H1 (cell line): ENCODE measurements around the gene ADGRB3. TPM values are rescaled to one million over a fixed set of nuclear protein-coding genes. Genes with fewer than 3 reads are reported as not detected.

ENCODE experiments used
- CTCF ChIA-PET: fragments of 300-600 bp; sonication (Branson Sonifier 250); formaldehyde crosslinking; loops from one replicate; lab custom pipeline; 2021; ENCODE audit not compliant: partially characterized antibody; lab: Charles Lee
- POLR2A ChIA-PET: fragments of 300-600 bp; sonication (Branson Sonifier 250); formaldehyde crosslinking; loops from one replicate; lab custom pipeline; 2021; ENCODE audit warnings: inconsistent platforms; ENCODE audit not compliant: partially characterized antibody; lab: Charles Lee
- DNase-seq, 2 experiments: peaks; one replicate each; pipeline versions ENCODE4 v3.0.0 to v3.0.0-alpha.2; 2010 to 2022; ENCODE audit warnings: low spot score in 2 of 2, low read depth in 1 of 2, mixed read lengths in 1 of 2
- FAIRE-seq: peaks from 2 replicates; lab custom pipeline; 2011; peaks lifted over from hg19 to GRCh38; lab: Jason Lieb, UNC
- H2AFZ ChIP-seq: 2 replicates; pipeline ENCODE4 v1.8.1; 2012; ENCODE audit warnings: low read length, inconsistent platforms
- H2AK5ac ChIP-seq: 2 replicates; pipeline ENCODE4 v1.6.1; 2013; ENCODE audit warnings: low read depth, low read length
- H2BK120ac ChIP-seq: replicated peaks from 2 replicates; pipeline ENCODE3; 2013; ENCODE audit warnings: low read depth, low read length, inconsistent platforms
- H2BK12ac ChIP-seq: 2 replicates; pipeline ENCODE4 v1.6.1; 2013; ENCODE audit warnings: low read depth, low read length
- H2BK15ac ChIP-seq: 2 replicates; pipeline ENCODE4 v1.6.1; 2013; ENCODE audit warnings: low read length
- H2BK20ac ChIP-seq: 2 replicates; pipeline ENCODE4 v1.6.1; 2013; ENCODE audit warnings: low read length
- H2BK5ac ChIP-seq: 2 replicates; pipeline ENCODE4 v1.6.1; 2013; ENCODE audit warnings: low read depth, low read length
- H3K14ac ChIP-seq: 2 replicates; pipeline ENCODE4 v1.6.1; 2013; ENCODE audit warnings: inconsistent platforms; ENCODE audit not compliant: insufficient read length
- H3K18ac ChIP-seq: 2 replicates; pipeline ENCODE4 v1.6.1; 2013; ENCODE audit warnings: low read length; ENCODE audit errors: extremely low read depth
- H3K23ac ChIP-seq: 2 replicates; pipeline ENCODE4 v1.6.1; 2013; ENCODE audit warnings: inconsistent platforms; ENCODE audit not compliant: insufficient read length
- H3K23me2 ChIP-seq: 2 replicates; pipeline ENCODE4 v1.6.1; 2013; ENCODE audit warnings: low read depth, low read length
- H3K27ac ChIP-seq: 2 replicates; pipeline ENCODE4 v1.6.1; 2011; ENCODE audit warnings: low read depth, low read length, inconsistent platforms
- H3K27me3 ChIP-seq, 4 experiments: replicated peaks in 1 of 4; 1 replicate in 1 of 4; 2 replicates in 3 of 4; pipeline versions ENCODE4 v1.6.1 to v1.8.1; 2011 to 2013; ENCODE audit warnings: low read length in 3 of 4, mild to moderate bottlenecking in 3 of 4, inconsistent platforms in 2 of 4, mixed read lengths in 2 of 4, moderate library complexity in 1 of 4; ENCODE audit not compliant: control insufficient read depth in 3 of 4, insufficient read depth in 3 of 4; ENCODE audit errors: extremely low read depth in 1 of 4
- H3K36me3 ChIP-seq, 4 experiments: 2 replicates each; pipeline versions ENCODE4 v1.6.1 to v1.8.1; 2011 to 2013; ENCODE audit warnings: mild to moderate bottlenecking in 4 of 4, low read length in 3 of 4, moderate library complexity in 2 of 4, control low read depth in 1 of 4, inconsistent platforms in 1 of 4; ENCODE audit not compliant: insufficient read depth in 4 of 4, control insufficient read depth in 2 of 4
- H3K4ac ChIP-seq: replicated peaks from 2 replicates; pipeline ENCODE3; 2013; ENCODE audit warnings: low read length, low read depth, mixed read lengths, inconsistent platforms; ENCODE audit not compliant: insufficient read length
- H3K4me1 ChIP-seq, 4 experiments: replicated peaks in 1 of 4; 1 replicate in 1 of 4; 2 replicates in 3 of 4; pipeline versions ENCODE4 v1.6.1 to v1.8.1; 2011 to 2013; ENCODE audit warnings: low read length in 3 of 4, inconsistent platforms in 2 of 4, mixed read lengths in 1 of 4; ENCODE audit not compliant: insufficient read depth in 4 of 4, control insufficient read depth in 3 of 4
- H3K4me2 ChIP-seq, 2 experiments: 2 replicates each; pipeline versions ENCODE4 v1.6.1 to v1.8.1; 2011 to 2013; ENCODE audit warnings: low read depth in 2 of 2, low read length in 2 of 2, control low read depth in 1 of 2, inconsistent platforms in 1 of 2, mild to moderate bottlenecking in 1 of 2; ENCODE audit not compliant: insufficient read depth in 1 of 2
- H3K4me3 ChIP-seq, 4 experiments: fragments of 200-600, 300-600 bp in 1 of 4; sonication (generic), shearing (Covaris generic), sonication (Bioruptor Twin) in 1 of 4; 2 replicates each; pipeline versions ENCODE4 v1.5.1 to v1.8.1; 2011 to 2016; ENCODE audit warnings: low read length in 4 of 4, low read depth in 3 of 4, control low read depth in 2 of 4, inconsistent platforms in 2 of 4, mild to moderate bottlenecking in 2 of 4, mixed read lengths in 1 of 4, moderate library complexity in 1 of 4; ENCODE audit not compliant: insufficient read depth in 2 of 4; ENCODE audit errors: extremely low read depth in 1 of 4
- H3K56ac ChIP-seq: replicated peaks from 2 replicates; pipeline ENCODE3; 2013; ENCODE audit warnings: low read depth, mild to moderate bottlenecking, mixed read lengths, low read length, inconsistent platforms; ENCODE audit not compliant: insufficient read length
- H3K79me1 ChIP-seq: 2 replicates; pipeline ENCODE4 v1.6.1; 2013; ENCODE audit warnings: low read depth, low read length, control low read depth
- H3K79me2 ChIP-seq, 2 experiments: 2 replicates each; pipeline versions ENCODE4 v1.6.1 to v1.8.1; 2012 to 2013; ENCODE audit warnings: low read length in 2 of 2, mild to moderate bottlenecking in 2 of 2, inconsistent platforms in 1 of 2; ENCODE audit not compliant: insufficient read depth in 2 of 2, control insufficient read depth in 1 of 2
- H3K9ac ChIP-seq, 4 experiments: replicated peaks in 1 of 4; 1 replicate in 1 of 4; 2 replicates in 3 of 4; pipeline versions ENCODE4 v1.6.1 to v1.8.1; 2011 to 2013; ENCODE audit warnings: low read depth in 3 of 4, low read length in 3 of 4, control low read depth in 2 of 4, mild to moderate bottlenecking in 2 of 4, moderate library complexity in 2 of 4, inconsistent platforms in 1 of 4; ENCODE audit errors: extremely low read depth in 1 of 4
- H3K9me3 ChIP-seq, 2 experiments: 2 replicates each; pipeline versions ENCODE4 v1.6.1 to v1.8.1; 2012 to 2013; ENCODE audit warnings: mild to moderate bottlenecking in 2 of 2, moderate library complexity in 2 of 2, control low read depth in 1 of 2, inconsistent platforms in 1 of 2, low read depth in 1 of 2, low read length in 1 of 2, mixed read lengths in 1 of 2; ENCODE audit not compliant: insufficient read depth in 2 of 2
- H4K20me1 ChIP-seq, 2 experiments: replicated peaks in 1 of 2; 2 replicates each; pipeline versions ENCODE3 to v1.8.1; 2011 to 2013; ENCODE audit warnings: inconsistent platforms in 2 of 2, low read length in 2 of 2, mild to moderate bottlenecking in 1 of 2; ENCODE audit not compliant: insufficient read depth in 2 of 2, control insufficient read depth in 1 of 2
- H4K5ac ChIP-seq: 2 replicates; pipeline ENCODE4 v1.6.1; 2013; ENCODE audit warnings: low read length, low read depth, mixed read lengths, inconsistent platforms; ENCODE audit not compliant: insufficient read length
- H4K8ac ChIP-seq: 2 replicates; pipeline ENCODE4 v1.8.0; 2013; ENCODE audit warnings: mild to moderate bottlenecking, moderate library complexity, low read length, inconsistent platforms; ENCODE audit not compliant: insufficient read depth; ENCODE audit errors: extremely low read depth
- H4K91ac ChIP-seq: replicated peaks from 2 replicates; pipeline ENCODE3; 2013; ENCODE audit warnings: low read length, mixed read lengths, inconsistent platforms; ENCODE audit not compliant: insufficient read length
- ASH2L ChIP-seq: fragments of 200-600, 300-600 bp; sonication (generic); IDR thresholded peaks from one replicate; pipeline ENCODE4 v1.7.1; 2017; ENCODE audit warnings: low read length
- BACH1 ChIP-seq: IDR thresholded peaks from 2 replicates; pipeline ENCODE4 v1.6.1; 2012; ENCODE audit warnings: low read length, improper control_type of control experiment
- CBX8 ChIP-seq: fragments of 300-800, 300-1000 bp; sonication (generic); IDR thresholded peaks from 2 replicates; pipeline ENCODE4 v1.7.1; 2016; ENCODE audit warnings: low read depth, low read length, borderline replicate concordance
- CEBPB ChIP-seq: IDR thresholded peaks from 2 replicates; pipeline ENCODE4 v1.6.1; 2012; ENCODE audit warnings: low read depth, low read length
- CTBP2 ChIP-seq: IDR thresholded peaks from 2 replicates; pipeline ENCODE4 v1.7.0; 2011; ENCODE audit warnings: borderline replicate concordance, mild to moderate bottlenecking, moderate library complexity, mixed read lengths, low read length; ENCODE audit not compliant: insufficient read depth, insufficient read length
- MAFK ChIP-seq: IDR thresholded peaks from 2 replicates; pipeline ENCODE4 v1.6.1; 2012; ENCODE audit warnings: low read depth, mild to moderate bottlenecking, improper control_type of control experiment, low read length
- POU5F1 ChIP-seq: IDR thresholded peaks from 2 replicates; pipeline ENCODE4 v1.6.1; 2011; ENCODE audit warnings: low read depth, mild to moderate bottlenecking, low read length, moderate library complexity
- SIRT6 ChIP-seq: IDR thresholded peaks from one replicate; pipeline ENCODE4 v1.7.1; 2012; ENCODE audit warnings: low read length, inconsistent platforms
- TAF1 ChIP-seq: IDR thresholded peaks from 2 replicates; pipeline ENCODE4 v1.6.1; 2011; ENCODE audit warnings: mild to moderate bottlenecking, low read depth, low read length
- TCF12 ChIP-seq: IDR thresholded peaks from 2 replicates; pipeline ENCODE4 v1.6.1; 2011; ENCODE audit warnings: low read depth, mild to moderate bottlenecking, low read length
- TEAD4 ChIP-seq: IDR thresholded peaks from 2 replicates; pipeline ENCODE4 v1.6.1; 2012; ENCODE audit warnings: low read depth, low read length, inconsistent platforms, mixed read lengths
- WGBS, 2 experiments: shearing (Covaris generic) in 1 of 2; methylation state at CpG; one replicate each; pipeline versions ENCODE4 v1.1.6 to v1.1.7; 2013 to 2015; ENCODE audit warnings: low lambda C conversion rate in 2 of 2, mixed read lengths in 2 of 2, inconsistent platforms in 1 of 2, low coverage in 1 of 2, missing lambda C conversion rate in 1 of 2; ENCODE audit not compliant: insufficient replicate concordance in 2 of 2, insufficient coverage in 1 of 2, insufficient read length in 1 of 2; ENCODE audit errors: extremely low coverage in 1 of 2, missing lambda C conversion rate in 1 of 2; 5-methylcytosine and 5-hydroxymethylcytosine counted together
- polyA plus RNA-seq, 7 experiments: library from polyadenylated mRNA; depleted of rRNA in 3 of 7; stranded (reverse) in 5 of 7; unstranded in 2 of 7; fragments of >200 nt in 5 of 7; fragments of 200-250 nt in 2 of 7; gene quantifications; 1 replicate in 5 of 7; 2 replicates in 1 of 7; 4 replicates in 1 of 7; pipeline versions ENCODE4 v1.2.1 to v1.2.3, GENCODE V29; 2011 to 2013; ENCODE audit warnings: missing spikeins in 2 of 7, mixed read lengths in 2 of 7
- total RNA-seq: library from RNA; stranded (reverse); fragmentation: NEBNext Ultra II Directional; extraction: Animal tissue kit (Norgen Biotek cat#: 25700); gene quantifications from 2 replicates; pipeline ENCODE4 v1.2.1, GENCODE V29; 2021
- TF ChIP-seq, protein P1 (sequence below): IDR thresholded peaks from 2 replicates; pipeline ENCODE4 v1.6.1; 2011; ENCODE audit warnings: low read depth, mild to moderate bottlenecking, low read length; ENCODE audit not compliant: insufficient read depth
- TF ChIP-seq, protein P2 (sequence below): IDR thresholded peaks from 2 replicates; pipeline ENCODE4 v1.6.1; 2012; ENCODE audit warnings: low read length, inconsistent platforms

ADGRB3 gene
- total and polyA plus RNA-seq, 2 of the 8 experiments (the other 6 are each of a cell fraction or from before 2014, with no cell fraction given): 0.35 to 1.2 TPM

DNA sequence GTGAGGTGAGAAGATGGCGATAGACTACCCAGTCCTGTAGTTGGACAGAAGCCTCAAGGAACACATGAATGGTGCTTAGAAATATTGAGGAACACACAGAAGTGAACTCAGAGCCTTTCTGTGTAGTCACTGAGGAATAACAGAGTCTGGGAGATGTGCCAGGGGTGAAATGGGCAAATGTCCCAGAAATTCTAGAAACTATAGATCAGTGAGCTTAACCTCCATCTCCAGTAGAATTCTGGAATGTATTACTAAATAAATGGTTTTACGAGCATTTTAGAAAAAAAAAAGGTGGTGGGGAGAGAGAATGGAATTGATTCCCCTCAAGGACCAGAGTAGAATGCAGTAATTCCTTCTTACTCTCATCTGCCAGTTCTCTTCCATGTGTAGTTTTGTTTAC lies 781.7 kb downstream of the ADGRB3 start:
- no peak for FAIRE-seq
- POLR2A ChIA-PET: no interaction called here

More for the DNA sequence above, 781.7 kb downstream of the ADGRB3 start:
- H4K5ac ChIP-seq: no peak overlapping the region
- H3K4me1 ChIP-seq: no peaks in the 10 kb centered on the region
- H4K20me1 ChIP-seq: no peaks in the 10 kb centered on the region
- no peak overlapping the region for H4K91ac ChIP-seq
- H3K4ac ChIP-seq: no peak overlapping the region
- H2BK15ac ChIP-seq: no peak overlapping the region
- 87% methylated on average over 2 of the region's 2 CpGs; no CpG with 5 or more reads in 1 of the 2 experiments for WGBS, 2 experiments
- no peak overlapping the region for H4K8ac ChIP-seq
- no peak overlapping the region for H3K4me3 ChIP-seq
- H2AFZ ChIP-seq: no peak overlapping the region
- no peak for DNase-seq
- H3K36me3 ChIP-seq: no peaks in the 10 kb centered on the region
- no peak overlapping the region for H2BK5ac ChIP-seq
- no peak overlapping the region for H2BK12ac ChIP-seq
- H2BK120ac ChIP-seq: no peak overlapping the region
- H3K79me1 ChIP-seq: no peaks in the 10 kb centered on the region
- no peak overlapping the region for H2BK20ac ChIP-seq
- no peak overlapping the region for H3K9ac ChIP-seq
- CTCF ChIA-PET: no interaction called here
- no peak overlapping the region for H3K23ac ChIP-seq
- no peak overlapping the region for H3K27ac ChIP-seq
- no peak overlapping the region for H3K14ac ChIP-seq
- H3K4me2 ChIP-seq: no peak overlapping the region
- no peak overlapping the region for H3K18ac ChIP-seq
- H3K27me3 ChIP-seq: no peaks in the 10 kb centered on the region
- TF ChIP-seq, protein P1, sequence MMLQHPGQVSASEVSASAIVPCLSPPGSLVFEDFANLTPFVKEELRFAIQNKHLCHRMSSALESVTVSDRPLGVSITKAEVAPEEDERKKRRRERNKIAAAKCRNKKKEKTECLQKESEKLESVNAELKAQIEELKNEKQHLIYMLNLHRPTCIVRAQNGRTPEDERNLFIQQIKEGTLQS: no peak
- TF ChIP-seq CTBP2: no peak
- TF ChIP-seq TAF1: no peak
- no peak for TF ChIP-seq CEBPB
- TF ChIP-seq, protein P2, sequence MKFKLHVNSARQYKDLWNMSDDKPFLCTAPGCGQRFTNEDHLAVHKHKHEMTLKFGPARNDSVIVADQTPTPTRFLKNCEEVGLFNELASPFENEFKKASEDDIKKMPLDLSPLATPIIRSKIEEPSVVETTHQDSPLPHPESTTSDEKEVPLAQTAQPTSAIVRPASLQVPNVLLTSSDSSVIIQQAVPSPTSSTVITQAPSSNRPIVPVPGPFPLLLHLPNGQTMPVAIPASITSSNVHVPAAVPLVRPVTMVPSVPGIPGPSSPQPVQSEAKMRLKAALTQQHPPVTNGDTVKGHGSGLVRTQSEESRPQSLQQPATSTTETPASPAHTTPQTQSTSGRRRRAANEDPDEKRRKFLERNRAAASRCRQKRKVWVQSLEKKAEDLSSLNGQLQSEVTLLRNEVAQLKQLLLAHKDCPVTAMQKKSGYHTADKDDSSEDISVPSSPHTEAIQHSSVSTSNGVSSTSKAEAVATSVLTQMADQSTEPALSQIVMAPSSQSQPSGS: no peak
- no peak for TF ChIP-seq ASH2L
- TF ChIP-seq SIRT6: no peak
- no peak for TF ChIP-seq BACH1
- no peak for TF ChIP-seq MAFK
- no peak for TF ChIP-seq TCF12
- no peak for TF ChIP-seq CBX8
- TF ChIP-seq TEAD4: no peak
- TF ChIP-seq POU5F1: no peak
- H2AK5ac ChIP-seq: no peak overlapping the region
- H3K79me2 ChIP-seq: no peaks in the 10 kb centered on the region
- H3K56ac ChIP-seq: no peak overlapping the region
- H3K23me2 ChIP-seq: no peaks in the 10 kb centered on the region
- no peaks in the 10 kb centered on the region for H3K9me3 ChIP-seq
